Muscle layer of duodenum (tissue), 2 donors: ENCODE data around the gene PSME2.

Experiments used
- H3K27ac ChIP-seq: one replicate; pipeline ENCODE4 v1.7.0; 2013; ENCODE audit warnings: mild to moderate bottlenecking, low read length
- H3K27me3 ChIP-seq: one replicate; pipeline ENCODE4 v1.7.0; 2013; ENCODE audit warnings: low read depth, mild to moderate bottlenecking, control low read depth, low read length
- H3K36me3 ChIP-seq, 2 donors: one replicate each; pipeline ENCODE4 v1.7.0; 2013; ENCODE audit warnings: low read length in 2 of 2, control low read depth in 1 of 2, mild to moderate bottlenecking in 1 of 2; ENCODE audit not compliant: insufficient read depth in 2 of 2, control insufficient read depth in 1 of 2
- H3K4me1 ChIP-seq, 2 donors: one replicate each; pipeline ENCODE4 v1.7.0; 2013; ENCODE audit warnings: low read length in 2 of 2, mild to moderate bottlenecking in 2 of 2, control low read depth in 1 of 2, moderate library complexity in 1 of 2; ENCODE audit not compliant: insufficient read depth in 2 of 2, control insufficient read depth in 1 of 2
- H3K4me3 ChIP-seq, 2 donors: one replicate each; pipeline ENCODE4 v1.7.0; 2013; ENCODE audit warnings: low read length in 2 of 2, low read depth in 1 of 2, mild to moderate bottlenecking in 1 of 2
- H3K9me3 ChIP-seq, 2 donors: one replicate each; pipeline ENCODE4 v1.7.0; 2013; ENCODE audit warnings: low read length in 2 of 2, control low read depth in 1 of 2, mild to moderate bottlenecking in 1 of 2; ENCODE audit not compliant: control insufficient read depth in 1 of 2
- donor health status: healthy.

The PSME2 gene, protein sequence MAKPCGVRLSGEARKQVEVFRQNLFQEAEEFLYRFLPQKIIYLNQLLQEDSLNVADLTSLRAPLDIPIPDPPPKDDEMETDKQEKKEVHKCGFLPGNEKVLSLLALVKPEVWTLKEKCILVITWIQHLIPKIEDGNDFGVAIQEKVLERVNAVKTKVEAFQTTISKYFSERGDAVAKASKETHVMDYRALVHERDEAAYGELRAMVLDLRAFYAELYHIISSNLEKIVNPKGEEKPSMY

GRCh38 chr14:24146453-24146977, at the start of gene PSME2:
PSME2 (minus strand) TSS chr14:24146610; CDS start chr14:24146581, 29 bp downstream.
- Histone ChIP-seq H3K9me3 (no peaks in the 10 kb centered on the region), H3K4me3 (peak within 1 kb of the TSS; percentile 80 to 94), H3K4me1 (peaks cover 16 to 37% of the 10 kb centered on the region in 2 donors), H3K36me3 (peaks cover 27 to 34% of the 10 kb centered on the region in 2 donors), H3K27me3 (no peaks in the 10 kb centered on the region), H3K27ac (peak within 1 kb of the TSS; percentile 90)

GRCh38 chr14:24195186-24196070, 49.0 kb upstream of the PSME2 start, which contains the start of gene TM9SF1:
TM9SF1 (minus strand) TSS chr14:24195441; CDS start chr14:24195019, 422 bp downstream.
- Histone ChIP-seq H3K4me1 (peaks cover 14 to 23% of the 10 kb centered on the region in 2 donors), H3K4me3 (peak within 1 kb of the TSS; percentile 79 to 93), H3K9me3 (no peaks in the 10 kb centered on the region), H3K36me3 (peaks cover 12 to 17% of the 10 kb centered on the region in 2 donors), H3K27me3 (no peaks in the 10 kb centered on the region), H3K27ac (peak within 1 kb of the TSS; percentile 95)

DNA sequence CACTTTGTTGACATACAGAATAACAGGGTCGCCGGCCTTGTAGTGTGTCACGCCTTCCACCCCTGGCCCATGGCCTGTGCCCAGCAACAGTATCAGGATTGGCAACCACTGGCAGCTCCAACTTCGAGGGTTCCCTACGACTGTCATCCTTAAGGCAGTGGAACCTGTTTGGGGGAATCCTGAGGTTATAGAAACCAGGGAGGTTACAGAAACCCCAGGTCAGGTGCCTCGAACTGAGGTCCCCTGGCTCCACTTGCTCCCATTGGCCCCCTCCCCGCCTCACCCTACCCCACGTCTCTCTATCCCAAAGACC, 48.4 kb upstream of the PSME2 start:
- H3K27ac ChIP-seq = peak overlapping the region; percentile 95
- peaks cover 12 to 21% of the 10 kb centered on the region in 2 donors for H3K36me3 ChIP-seq
- H3K9me3 ChIP-seq = no peaks in the 10 kb centered on the region
- peaks cover 14 to 23% of the 10 kb centered on the region in 2 donors for H3K4me1 ChIP-seq
- peak overlapping the region; percentile 79 to 93 for H3K4me3 ChIP-seq
- H3K27me3 ChIP-seq = no peaks in the 10 kb centered on the region

DNA sequence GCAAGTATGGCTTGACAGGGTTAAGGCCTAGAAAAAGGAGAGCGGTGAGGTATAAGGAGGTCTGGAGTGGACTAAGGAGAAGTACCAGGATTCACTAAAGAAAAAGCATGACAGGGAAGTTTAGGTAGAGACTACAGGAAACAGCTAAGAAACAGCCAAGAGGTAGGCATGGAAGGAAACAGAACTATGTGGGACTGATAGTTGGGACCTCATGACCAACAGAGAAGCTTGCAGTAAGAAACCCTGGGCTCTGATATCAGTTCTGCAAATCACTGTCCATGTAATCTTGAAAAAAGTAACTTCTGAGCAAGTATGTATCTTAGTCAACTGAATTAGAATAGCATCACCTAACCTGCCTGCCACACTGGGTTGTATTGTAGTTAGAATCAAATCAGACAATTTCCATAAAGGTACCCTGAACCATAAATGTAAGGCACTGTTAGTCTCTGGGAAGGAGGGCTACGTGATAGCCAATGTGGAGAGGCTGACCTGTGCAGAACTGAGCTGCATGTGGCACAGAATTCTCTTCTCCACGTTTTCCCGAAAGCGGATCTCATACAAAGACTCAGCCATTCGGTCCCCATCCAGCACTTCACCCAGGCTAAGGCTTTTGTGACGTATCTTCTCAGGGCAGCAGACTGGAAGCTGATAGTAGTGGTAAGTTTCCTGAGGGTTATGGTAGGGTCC, 47.9 kb upstream of the PSME2 start:
- Histone ChIP-seq H3K36me3 (peaks cover 12 to 21% of the 10 kb centered on the region in 2 donors), H3K27me3 (no peaks in the 10 kb centered on the region), H3K9me3 (no peaks in the 10 kb centered on the region), H3K4me3 (peak overlapping the region; percentile 79 to 93), H3K4me1 (peaks cover 14 to 24% of the 10 kb centered on the region in 2 donors), H3K27ac (peak overlapping the region; percentile 95)

DNA sequence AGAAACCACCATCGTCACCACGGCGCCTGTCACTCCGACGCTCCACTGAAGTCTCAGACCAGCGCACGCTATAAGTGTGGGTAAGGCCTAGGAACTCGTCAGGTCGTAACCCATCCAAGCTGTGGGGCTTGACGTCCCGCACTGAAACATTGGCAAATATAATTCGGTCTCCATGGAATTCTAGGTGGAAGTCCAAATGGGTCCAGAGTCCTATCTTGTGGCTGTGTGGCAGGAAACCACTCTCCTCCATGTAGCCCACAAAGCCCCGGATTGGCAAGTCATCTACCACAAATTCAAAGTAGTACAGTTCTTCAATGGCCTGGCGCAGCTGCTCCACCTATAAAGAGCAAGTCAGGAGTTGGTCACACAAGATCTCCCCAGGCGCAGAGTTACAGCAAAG, 46.5 kb upstream of the PSME2 start:
- H3K4me1 ChIP-seq = peaks cover 14 to 34% of the 10 kb centered on the region in 2 donors
- no peaks in the 10 kb centered on the region for H3K27me3 ChIP-seq
- H3K9me3 ChIP-seq = no peaks in the 10 kb centered on the region
- no peak overlapping the region for H3K4me3 ChIP-seq
- no peak overlapping the region for H3K27ac ChIP-seq
- peaks cover 12 to 21% of the 10 kb centered on the region in 2 donors for H3K36me3 ChIP-seq

GRCh38 chr14:24190416-24190815, 44.0 kb upstream of the PSME2 start:
- peaks cover 25 to 36% of the 10 kb centered on the region in 2 donors for H3K36me3 ChIP-seq
- peaks cover 13 to 29% of the 10 kb centered on the region in 2 donors for H3K4me1 ChIP-seq
- no peaks in the 10 kb centered on the region for H3K9me3 ChIP-seq
- no peak overlapping the region for H3K4me3 ChIP-seq
- no peak overlapping the region for H3K27ac ChIP-seq
- H3K27me3 ChIP-seq = no peaks in the 10 kb centered on the region

- H3K9me3 ChIP-seq = no peaks in the 10 kb centered on the region
- peaks cover 27 to 45% of the 10 kb centered on the region in 2 donors for H3K36me3 ChIP-seq
- no peaks in the 10 kb centered on the region for H3K27me3 ChIP-seq
- no peak overlapping the region for H3K4me3 ChIP-seq
- no peak overlapping the region for H3K27ac ChIP-seq
- peaks cover 9 to 26% of the 10 kb centered on the region in 2 donors for H3K4me1 ChIP-seq
Observed at GRCh38 chr14:24189460-24189859, 43.0 kb upstream of the PSME2 start.

DNA sequence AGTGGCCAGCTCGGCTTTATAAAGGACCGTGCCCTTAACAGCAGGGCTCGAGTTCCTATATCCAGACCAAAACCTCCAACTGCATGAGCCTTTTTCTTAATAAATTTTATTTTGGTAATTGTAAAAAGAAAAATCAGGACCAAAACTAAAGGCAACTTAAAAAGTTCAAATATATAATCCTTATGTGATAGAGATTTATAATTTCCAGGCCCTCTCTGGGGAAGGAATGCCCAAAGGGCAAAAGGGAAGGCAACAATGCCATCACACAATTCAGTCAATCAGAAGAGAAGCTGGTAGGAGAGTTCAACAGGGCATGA, 42.6 kb upstream of the PSME2 start:
- H3K27ac ChIP-seq = no peak overlapping the region
- peaks cover 29 to 50% of the 10 kb centered on the region in 2 donors for H3K36me3 ChIP-seq
- peaks cover 5 to 21% of the 10 kb centered on the region in 2 donors for H3K4me1 ChIP-seq
- H3K9me3 ChIP-seq = no peaks in the 10 kb centered on the region
- no peaks in the 10 kb centered on the region for H3K27me3 ChIP-seq
- peak overlapping the region; percentile 70 to 79 for H3K4me3 ChIP-seq

- H3K4me3 ChIP-seq = peak within 1 kb of the TSS; percentile 70 to 79
- peaks cover 31 to 55% of the 10 kb centered on the region in 2 donors for H3K36me3 ChIP-seq
- peak within 1 kb of the TSS; percentile 11 for H3K27ac ChIP-seq
- H3K4me1 ChIP-seq = peaks cover 4 to 19% of the 10 kb centered on the region in 2 donors
- no peaks in the 10 kb centered on the region for H3K27me3 ChIP-seq
- no peaks in the 10 kb centered on the region for H3K9me3 ChIP-seq
Observed at GRCh38 chr14:24188251-24189058, 42.0 kb upstream of the PSME2 start, which contains the start of gene IPO4. IPO4 (minus strand) TSS chr14:24188816; CDS start chr14:24188787, 29 bp downstream.

GRCh38 chr14:24187539-24187915, 41.1 kb upstream of the PSME2 start:
- no peak overlapping the region for H3K27ac ChIP-seq
- peak overlapping the region; percentile 70 to 79 for H3K4me3 ChIP-seq
- H3K36me3 ChIP-seq = peaks cover 30 to 58% of the 10 kb centered on the region in 2 donors

More at GRCh38 chr14:24187539-24187915, 41.1 kb upstream of the PSME2 start:
- Histone ChIP-seq H3K4me1 (peaks cover 4 to 19% of the 10 kb centered on the region in 2 donors), H3K9me3 (no peaks in the 10 kb centered on the region), H3K27me3 (no peaks in the 10 kb centered on the region)
